Activated CD8-positive, alpha-beta T cell treated with anti-CD3 and anti-CD28 coated beads for 36 hours (primary cell): ENCODE results near the gene SNRK. TPM values are rescaled to one million over a fixed set of nuclear protein-coding genes. Genes with fewer than 3 reads are reported as not detected.

Source experiments
- ATAC-seq: fragments of 200-7000 bp; cut with Tn5 transposase; one replicate; pipeline ENCODE4 v1.10.0; 2021; ENCODE audit warnings: mild to moderate bottlenecking, moderate library complexity
- CTCF ChIA-PET: fragments of 350-600 bp; sonication (Branson Sonifier 250); formaldehyde crosslinking; loops from one replicate; lab custom pipeline; 2021; ENCODE audit warnings: antibody characterized with exemption; lab: Charles Lee
- POLR2A ChIA-PET: fragments of 350-600 bp; sonication (Branson Sonifier 250); formaldehyde crosslinking; loops from one replicate; lab custom pipeline; 2021; ENCODE audit warnings: antibody characterized with exemption; lab: Charles Lee
- DNase-seq: peaks from one replicate; pipeline ENCODE4 v3.0.0-alpha.2; 2020
- H3K27ac Mint-ChIP-seq: one replicate; pipeline ENCODE4 v1.8.0; 2021; ENCODE audit warnings: mild to moderate bottlenecking, mixed read lengths
- H3K27me3 Mint-ChIP-seq: one replicate; pipeline ENCODE4 v1.8.0; 2021; ENCODE audit warnings: mixed read lengths
- H3K36me3 Mint-ChIP-seq: one replicate; pipeline ENCODE4 v1.8.0; 2021; ENCODE audit warnings: low read depth, mixed read lengths
- H3K4me1 Mint-ChIP-seq: one replicate; pipeline ENCODE4 v1.8.0; 2021; ENCODE audit warnings: low read depth, mixed read lengths
- H3K4me3 Mint-ChIP-seq: one replicate; pipeline ENCODE4 v1.8.0; 2021; ENCODE audit warnings: mild to moderate bottlenecking, moderate library complexity, mixed read lengths
- H3K9me3 Mint-ChIP-seq: one replicate; pipeline ENCODE4 v1.8.0; 2021; ENCODE audit warnings: mixed read lengths
- CTCF ChIP-seq: fragments of 200-600 bp; IDR thresholded peaks from one replicate; pipeline ENCODE4 v1.8.0; 2022; ENCODE audit warnings: antibody characterized with exemption, mild to moderate bottlenecking
- intact Hi-C: fragments of 100-400 bp; cut with micrococcal nuclease; formaldehyde crosslinking; loops from one replicate; pipeline ENCODE4 v1.10.0; 2022
- total RNA-seq, 2 experiments: library from RNA; stranded (reverse); gene quantifications; one replicate each; pipeline ENCODE4 v1.2.3, GENCODE V29; 2021

The SNRK gene
- total RNA-seq, 2 experiments from 2014 or later, result 28.9 to 29.2 TPM

GRCh38 chr3:43388915-43389314 lies 102.6 kb downstream of the SNRK start:
- no peak overlapping the region for H3K4me3 Mint-ChIP-seq
- DNase-seq, result no peak

DNA sequence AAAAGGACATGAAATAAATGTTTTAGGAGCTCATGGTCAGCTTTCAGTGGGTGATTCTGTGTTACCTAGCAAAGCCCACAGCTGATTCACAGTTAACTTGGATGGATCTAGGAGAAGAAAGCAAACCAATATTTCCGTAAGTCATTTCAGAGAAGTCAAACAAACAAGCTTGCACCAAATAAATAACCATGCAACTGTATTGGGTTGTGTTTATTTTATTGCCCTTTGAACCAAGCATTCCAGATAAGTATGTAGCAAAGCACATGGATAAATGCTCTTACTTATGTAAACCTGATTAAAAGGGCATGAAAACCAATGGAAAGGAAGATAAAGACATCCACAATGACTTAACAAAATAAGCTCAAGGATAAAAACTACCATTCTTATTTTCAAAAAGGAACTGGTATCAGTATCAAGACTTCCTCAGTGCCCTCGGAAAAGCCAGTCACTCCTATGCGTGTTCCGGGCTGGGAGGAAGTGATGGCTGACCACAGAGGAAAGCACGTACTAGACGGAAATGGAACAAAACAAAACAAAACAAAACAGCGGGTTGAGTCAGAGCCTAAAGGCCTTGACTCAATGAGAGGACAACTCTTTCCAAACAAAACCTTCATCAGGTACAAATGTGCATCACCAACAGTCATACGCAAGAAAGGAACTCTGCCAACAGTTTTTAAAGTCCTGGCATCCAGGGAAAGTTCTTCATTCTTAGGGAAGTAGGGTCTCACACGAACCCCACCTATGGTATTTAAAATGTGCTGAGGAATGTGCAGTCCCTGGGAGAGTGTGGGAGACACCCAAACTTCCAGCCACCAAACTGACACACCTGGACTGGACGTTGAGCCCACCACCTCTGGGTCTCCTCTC lies 103.3 kb downstream of the SNRK start:
- Mint-ChIP-seq H3K27ac (peak overlapping the region; percentile 93), H3K36me3 (peaks cover 3% of the 10 kb centered on the region), H3K27me3 (no peaks in the 10 kb centered on the region), H3K9me3 (peaks cover 3% of the 10 kb centered on the region), H3K4me3 (peak overlapping the region; percentile 44), H3K4me1 (peaks cover 63% of the 10 kb centered on the region)
- no peak for TF ChIP-seq CTCF
- POLR2A ChIA-PET, result interaction anchor here (0.5 to 1.0 kb wide), 3 partner anchors 62 to 226 kb away, joined by 3 read pairs; no protein-coding TSS in a partner anchor
- intact Hi-C loops, result loop anchor here (10.0 kb wide), 1 partner anchor 115 kb away; no protein-coding TSS in a partner anchor
- ATAC-seq (peak; percentile 93), DNase-seq (peak; percentile 85)
- CTCF ChIA-PET, result interaction anchor here (0.7 to 2.1 kb wide), 9 partner anchors 10 to 227 kb away, joined by 3 to 19 read pairs (median 5); no protein-coding TSS in a partner anchor

More at GRCh38 chr3:43388915-43389314, 102.6 kb downstream of the SNRK start:
- H3K36me3 Mint-ChIP-seq, result peaks cover 3% of the 10 kb centered on the region
- POLR2A ChIA-PET, result interaction anchor here (0.7 to 1.0 kb wide), 2 partner anchors 114 to 226 kb away, joined by 3 read pairs; no protein-coding TSS in a partner anchor
- H3K27ac Mint-ChIP-seq, result peak overlapping the region; percentile 93
- H3K4me1 Mint-ChIP-seq, result peaks cover 57% of the 10 kb centered on the region
- intact Hi-C loops, result loop anchor here (10.0 kb wide), 1 partner anchor 116 kb away; no protein-coding TSS in a partner anchor
- TF ChIP-seq CTCF, result no peak
- CTCF ChIA-PET, result interaction anchor here (0.7 to 2.1 kb wide), 8 partner anchors 9 to 226 kb away, joined by 3 to 19 read pairs (median 5); no protein-coding TSS in a partner anchor
- no peak for ATAC-seq
- no peaks in the 10 kb centered on the region for H3K27me3 Mint-ChIP-seq
- H3K9me3 Mint-ChIP-seq, result peaks cover 5% of the 10 kb centered on the region

GRCh38 chr3:43390255-43390588 lies 103.9 kb downstream of the SNRK start:
- ChIA-PET POLR2A (interaction anchor here (0.5 to 1.0 kb wide), 2 partner anchors 61 to 227 kb away, joined by 3 read pairs; no protein-coding TSS in a partner anchor), CTCF (interaction anchor here (0.7 to 1.4 kb wide), 2 partner anchors 57 to 95 kb away, joined by 3 to 5 read pairs; no protein-coding TSS in a partner anchor)
- DNase-seq (no peak), ATAC-seq (peak; percentile 15)
- Mint-ChIP-seq H3K4me1 (peaks cover 63% of the 10 kb centered on the region), H3K4me3 (peak overlapping the region; percentile 44), H3K27me3 (no peaks in the 10 kb centered on the region), H3K36me3 (peaks cover 3% of the 10 kb centered on the region), H3K9me3 (no peaks in the 10 kb centered on the region), H3K27ac (peak overlapping the region; percentile 93)
- no peak for TF ChIP-seq CTCF
- intact Hi-C loops, result no loop called here

DNA sequence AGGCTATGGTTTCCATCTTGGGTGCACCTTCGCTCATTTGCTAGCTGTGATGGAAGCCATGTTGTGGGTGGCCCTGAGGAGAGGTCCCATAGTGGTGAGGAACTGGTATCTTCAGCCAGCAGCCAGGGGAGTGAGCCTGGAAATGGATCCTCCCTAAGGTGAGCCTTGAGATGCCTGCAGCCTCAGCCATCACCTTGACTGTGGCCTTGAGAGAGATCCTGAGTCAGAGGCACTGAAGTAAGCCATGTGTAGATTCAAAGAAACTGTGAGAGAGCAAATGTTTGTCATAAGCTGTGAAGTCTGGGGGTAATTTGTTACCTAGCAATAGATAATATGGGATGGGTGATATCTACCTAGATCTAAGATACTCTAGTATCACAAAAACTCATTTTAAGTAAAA lies 105.3 kb downstream of the SNRK start:
- no peak overlapping the region for H3K4me3 Mint-ChIP-seq
- DNase-seq (no peak), ATAC-seq (no peak)
- POLR2A ChIA-PET, result interaction anchor here (0.9 kb wide), 1 partner anchor 44 kb away, joined by 3 read pairs; no protein-coding TSS in a partner anchor
- H3K36me3 Mint-ChIP-seq, result peaks cover 3% of the 10 kb centered on the region
- peaks cover 60% of the 10 kb centered on the region for H3K4me1 Mint-ChIP-seq
- TF ChIP-seq CTCF, result no peak
- no peaks in the 10 kb centered on the region for H3K9me3 Mint-ChIP-seq
- no peaks in the 10 kb centered on the region for H3K27me3 Mint-ChIP-seq
- peak overlapping the region; percentile 28 for H3K27ac Mint-ChIP-seq
- intact Hi-C loops, result no loop called here
- CTCF ChIA-PET, result no interaction called here
